ENCODE data around the gene SHFL. TPM values are rescaled to one million over a fixed set of nuclear protein-coding genes. Genes with fewer than 3 reads are reported as not detected.

SHFL gene
- total RNA-seq, 4 donors from 2014 or later = 8.6 to 36.7 (median 25.6) TPM

DNA sequence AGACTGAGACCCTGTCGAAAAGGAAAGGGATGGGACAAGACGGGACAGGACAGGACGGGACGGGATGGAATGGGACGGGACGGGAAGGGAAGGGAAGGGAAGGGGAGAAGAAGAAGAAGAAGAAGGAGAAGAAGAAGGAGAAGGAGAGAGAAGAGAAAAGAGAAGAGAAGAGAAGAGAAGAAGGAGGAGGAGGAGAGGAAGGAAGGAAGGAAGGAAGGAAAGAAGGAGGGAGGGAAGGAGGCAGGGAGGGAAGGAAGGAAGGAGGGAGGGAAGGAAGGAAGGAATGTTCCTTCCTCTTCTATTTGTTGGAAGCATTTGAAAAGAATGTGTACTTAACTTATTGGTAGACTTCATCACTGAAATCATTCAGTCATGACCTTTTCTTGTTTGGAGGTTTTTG lies 9.6 kb upstream of the SHFL start:
- TF ChIP-seq, protein P1, sequence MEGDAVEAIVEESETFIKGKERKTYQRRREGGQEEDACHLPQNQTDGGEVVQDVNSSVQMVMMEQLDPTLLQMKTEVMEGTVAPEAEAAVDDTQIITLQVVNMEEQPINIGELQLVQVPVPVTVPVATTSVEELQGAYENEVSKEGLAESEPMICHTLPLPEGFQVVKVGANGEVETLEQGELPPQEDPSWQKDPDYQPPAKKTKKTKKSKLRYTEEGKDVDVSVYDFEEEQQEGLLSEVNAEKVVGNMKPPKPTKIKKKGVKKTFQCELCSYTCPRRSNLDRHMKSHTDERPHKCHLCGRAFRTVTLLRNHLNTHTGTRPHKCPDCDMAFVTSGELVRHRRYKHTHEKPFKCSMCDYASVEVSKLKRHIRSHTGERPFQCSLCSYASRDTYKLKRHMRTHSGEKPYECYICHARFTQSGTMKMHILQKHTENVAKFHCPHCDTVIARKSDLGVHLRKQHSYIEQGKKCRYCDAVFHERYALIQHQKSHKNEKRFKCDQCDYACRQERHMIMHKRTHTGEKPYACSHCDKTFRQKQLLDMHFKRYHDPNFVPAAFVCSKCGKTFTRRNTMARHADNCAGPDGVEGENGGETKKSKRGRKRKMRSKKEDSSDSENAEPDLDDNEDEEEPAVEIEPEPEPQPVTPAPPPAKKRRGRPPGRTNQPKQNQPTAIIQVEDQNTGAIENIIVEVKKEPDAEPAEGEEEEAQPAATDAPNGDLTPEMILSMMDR (IDR thresholded peaks at IDR 0.05; ENCODE audit: low read depth) = no peak

DNA sequence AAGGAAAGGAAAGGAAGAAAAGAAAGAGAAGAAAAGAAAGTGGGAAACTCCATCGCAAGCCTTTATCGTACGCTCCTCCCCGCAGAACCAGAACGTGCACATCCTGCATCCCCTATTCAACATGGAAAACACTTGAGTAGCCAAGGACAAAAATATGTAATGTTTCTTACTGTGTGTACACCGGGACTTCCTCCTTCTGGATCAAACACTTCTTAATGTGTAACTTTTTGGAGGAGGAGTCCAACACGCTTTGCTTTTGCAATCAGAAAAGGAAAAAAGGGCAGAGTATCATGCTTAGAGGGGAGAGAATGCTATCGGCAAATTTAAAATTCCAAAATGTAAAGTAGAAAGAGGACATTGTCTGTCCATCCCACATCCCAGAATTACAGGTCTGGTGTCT lies 7.8 kb upstream of the SHFL start:
- TF ChIP-seq, protein P1 (IDR thresholded peaks at IDR 0.05; ENCODE audit: low read depth) = no peak

DNA sequence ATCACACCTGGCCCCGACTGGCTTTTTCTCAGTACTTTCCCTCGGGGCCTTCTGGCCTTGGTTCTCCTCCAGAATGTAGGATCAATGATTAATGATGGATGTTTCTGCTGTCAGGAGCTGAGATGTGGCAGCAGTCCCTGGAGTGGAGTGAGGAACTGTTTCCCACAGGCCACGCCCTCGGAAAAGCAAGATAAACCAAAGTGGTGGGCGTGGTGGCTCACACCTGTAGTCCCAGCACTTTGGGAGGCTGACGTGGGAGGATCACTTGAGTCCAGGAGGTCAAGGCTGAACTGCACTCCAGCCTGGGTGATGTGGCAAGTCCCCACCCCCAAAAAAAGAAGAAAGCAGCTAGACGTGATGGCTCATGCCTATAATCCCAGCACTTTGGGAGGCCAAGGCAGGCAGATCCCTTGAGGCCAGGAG lies 7.1 kb upstream of the SHFL start:
- TF ChIP-seq, protein P1 (IDR thresholded peaks at IDR 0.05; ENCODE audit: low read depth) = no peak

DNA sequence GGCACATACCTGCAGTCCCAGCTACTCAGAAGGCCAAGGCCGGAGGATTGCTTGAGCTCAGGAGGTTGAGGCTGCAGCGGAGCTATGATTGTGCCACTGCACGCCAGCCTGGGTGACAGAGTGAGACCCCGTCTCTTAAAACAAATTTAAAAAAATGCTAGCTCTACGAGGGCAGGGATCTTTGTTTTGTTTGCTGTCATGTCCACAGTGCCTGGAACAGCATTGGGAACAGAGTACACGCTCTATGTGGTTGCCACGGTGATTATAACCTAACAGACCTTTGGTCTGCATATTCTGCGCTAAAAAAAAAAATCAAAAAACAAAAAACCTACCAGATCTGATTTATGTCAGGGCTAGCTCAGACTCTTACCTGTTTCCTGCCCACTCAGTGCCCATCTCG lies 2.2 kb upstream of the SHFL start:
- TF ChIP-seq, protein P1 (IDR thresholded peaks at IDR 0.05; ENCODE audit: low read depth) = no peak

DNA sequence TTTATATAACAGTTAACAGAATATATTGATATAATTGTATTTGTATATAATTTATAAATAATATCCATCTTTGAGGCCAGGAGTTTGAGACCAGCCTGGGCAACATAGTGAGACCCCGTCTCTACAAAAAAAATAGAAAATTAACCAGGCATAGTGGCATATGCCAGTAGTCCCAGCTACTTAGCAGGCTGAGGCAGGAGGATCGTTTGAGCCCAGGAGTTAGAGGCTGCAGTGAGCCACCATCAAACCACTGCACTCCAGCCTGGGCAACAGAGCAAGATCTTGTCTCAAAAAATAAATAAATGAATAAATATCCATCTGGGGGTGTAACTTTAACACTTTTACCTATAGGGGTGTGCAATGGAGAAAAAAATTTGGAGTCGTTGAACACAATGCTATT lies 1.3 kb upstream of the SHFL start:
- TF ChIP-seq, protein P1 (IDR thresholded peaks at IDR 0.05; ENCODE audit: low read depth) = no peak

DNA sequence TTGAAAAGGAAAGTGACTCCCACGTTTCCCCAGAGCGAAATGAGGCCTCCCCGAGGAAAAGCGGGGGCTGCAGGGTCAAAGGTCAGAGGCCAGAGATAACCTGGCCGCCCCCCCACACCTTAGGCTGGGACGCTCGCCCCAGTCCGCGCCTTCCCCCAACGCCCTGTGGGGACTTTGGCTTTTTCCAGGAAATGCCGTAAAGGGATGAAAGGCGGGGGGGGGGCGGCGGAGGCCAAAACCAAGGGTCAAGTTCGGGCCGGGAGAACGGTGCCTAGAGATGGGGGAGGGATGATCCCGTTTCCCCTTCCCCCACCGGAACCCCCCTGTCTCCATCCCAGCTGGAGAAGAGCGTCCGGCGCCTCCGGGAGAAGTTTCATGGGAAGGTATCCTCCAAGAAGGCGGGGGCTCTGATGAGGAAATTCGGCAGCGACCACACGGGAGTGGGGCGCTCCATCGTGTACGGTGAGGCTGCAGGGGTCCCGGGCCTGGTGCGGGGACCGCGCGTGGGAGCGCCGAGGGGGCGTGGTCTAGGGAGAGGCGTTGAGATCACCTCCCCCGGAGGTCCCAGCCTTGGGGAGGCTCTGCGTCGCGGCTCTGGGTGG lies 575 bp downstream of the SHFL start:
- TF ChIP-seq, protein P1 (IDR thresholded peaks at IDR 0.05; ENCODE audit: low read depth) = no peak

DNA sequence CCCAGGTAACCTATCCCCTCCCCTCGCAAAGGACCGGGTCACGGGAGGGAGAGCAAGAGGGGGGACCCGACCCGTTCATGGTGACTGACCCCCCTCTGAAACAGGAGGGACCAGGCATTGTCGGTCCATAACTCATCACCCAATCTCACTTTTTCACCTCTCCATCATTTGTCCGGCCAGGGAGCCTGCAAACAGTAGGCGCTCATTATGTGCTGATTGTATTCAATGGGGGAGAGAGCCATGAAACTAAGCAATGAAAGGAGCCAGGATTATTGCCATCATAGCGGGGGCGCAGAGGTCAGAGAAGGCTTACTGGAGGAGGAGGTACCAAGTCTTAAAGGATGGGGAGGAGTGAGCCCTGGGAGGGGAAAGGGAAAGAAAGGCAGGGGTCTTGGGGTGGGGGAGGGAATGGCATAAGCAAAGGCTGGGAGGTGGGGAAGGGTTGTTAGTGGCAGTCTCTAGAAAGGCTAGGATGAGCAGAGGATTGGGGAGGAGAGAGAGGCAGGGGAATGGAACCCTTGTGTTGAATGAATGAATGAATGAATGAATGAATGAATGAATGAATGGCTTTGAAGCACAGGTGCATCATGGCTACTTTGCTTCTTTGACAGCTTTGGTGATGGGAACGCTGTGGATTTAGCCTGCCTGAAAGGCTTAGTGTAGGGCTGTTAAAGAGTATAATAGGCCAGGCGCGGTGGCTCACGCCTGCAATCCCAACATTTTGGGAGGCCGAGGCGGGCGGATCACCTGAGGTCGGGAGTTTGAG lies 1.4 kb downstream of the SHFL start:
- TF ChIP-seq, protein P1 (IDR thresholded peaks at IDR 0.05; ENCODE audit: low read depth) = no peak

All from subcutaneous adipose tissue (tissue), 4 donors.